Activated CD8-positive, alpha-beta memory T cell treated with anti-CD3 and anti-CD28 coated beads for 36 hours (primary cell): ENCODE measurements around the gene IFNA8. TPM values are rescaled to one million over a fixed set of nuclear protein-coding genes. Genes with fewer than 3 reads are reported as not detected.
"Not testable (repeated sequence)": the region's sequence is repeated elsewhere in the genome, so short reads cannot be mapped to it uniquely, and the experiment has no call there.

ENCODE experiments used
- CTCF ChIA-PET: fragments of 350-600 bp; sonication (Branson Sonifier 250); formaldehyde crosslinking; loops from one replicate; lab custom pipeline; 2021; ENCODE audit warnings: antibody characterized with exemption; lab: Charles Lee
- POLR2A ChIA-PET: fragments of 350-600 bp; sonication (Branson Sonifier 250); formaldehyde crosslinking; loops from one replicate; lab custom pipeline; 2021; ENCODE audit warnings: antibody characterized with exemption; lab: Charles Lee
- total RNA-seq, 2 experiments: library from RNA; stranded (reverse); gene quantifications; one replicate each; pipeline ENCODE4 v1.2.3, GENCODE V29; 2021

IFNA8 gene
- total RNA-seq, 2 experiments from 2014 or later: not detected

GRCh38 chr9:21415493-21416267 is 6.8 kb downstream of the IFNA8 start:
- CTCF ChIA-PET: no interaction called here
- POLR2A ChIA-PET: no interaction called here

GRCh38 chr9:21428235-21428634 is 19.3 kb downstream of the IFNA8 start:
- POLR2A ChIA-PET: no interaction called here
- CTCF ChIA-PET: no interaction called here

GRCh38 chr9:21429191-21429590 is 20.3 kb downstream of the IFNA8 start:
- POLR2A ChIA-PET: no interaction called here

GRCh38 chr9:21432672-21433425 is 23.9 kb downstream of the IFNA8 start:
- ChIA-PET CTCF (no interaction called here), POLR2A (no interaction called here)

More at GRCh38 chr9:21429191-21429590, 20.3 kb downstream of the IFNA8 start:
- CTCF ChIA-PET: no interaction called here

- POLR2A ChIA-PET: no interaction called here
- CTCF ChIA-PET: interaction anchor here (0.9 to 1.3 kb wide), 3 partner anchors 10 to 140 kb away, joined by 3 to 4 read pairs (median 3); no protein-coding TSS in a partner anchor
These were observed 25.5 kb downstream of the IFNA8 start for GRCh38 chr9:21434202-21435014.

GRCh38 chr9:21435015-21435383 is 26.1 kb downstream of the IFNA8 start:
- POLR2A ChIA-PET: not testable (repeated sequence)
- CTCF ChIA-PET: interaction anchor here (0.9 to 1.3 kb wide), 3 partner anchors 10 to 141 kb away, joined by 3 to 4 read pairs (median 3); no protein-coding TSS in a partner anchor

GRCh38 chr9:21440139-21440538 is 31.2 kb downstream of the IFNA8 start, which contains the start of gene IFNA1:
TSS of gene IFNA1 (plus strand) at chr9:21440439. CDS start at chr9:21440508, 69 bp downstream.
- ChIA-PET POLR2A (no interaction called here), CTCF (no interaction called here)

GRCh38 chr9:21443849-21444625 is 35.1 kb downstream of the IFNA8 start:
- POLR2A ChIA-PET: no interaction called here

GRCh38 chr9:21449312-21449711 is 40.4 kb downstream of the IFNA8 start:
- CTCF ChIA-PET, POLR2A ChIA-PET: not testable (repeated sequence)

More at GRCh38 chr9:21443849-21444625, 35.1 kb downstream of the IFNA8 start:
- CTCF ChIA-PET: no interaction called here

- ChIA-PET POLR2A (no interaction called here), CTCF (no interaction called here)
These were observed 41.9 kb downstream of the IFNA8 start for GRCh38 chr9:21450733-21451394.

- POLR2A ChIA-PET: no interaction called here
- CTCF ChIA-PET: no interaction called here
These were observed 43.8 kb downstream of the IFNA8 start for GRCh38 chr9:21452681-21453080.

- CTCF ChIA-PET: interaction anchor here (1.0 to 1.8 kb wide), 2 partner anchors 134 to 136 kb away, joined by 3 to 12 read pairs; no protein-coding TSS in a partner anchor
- POLR2A ChIA-PET: no interaction called here
These were observed 45.2 kb downstream of the IFNA8 start for GRCh38 chr9:21454149-21454548.

GRCh38 chr9:21455320-21455719 is 46.4 kb downstream of the IFNA8 start:
- ChIA-PET POLR2A (no interaction called here), CTCF (interaction anchor here (0.6 to 1.8 kb wide), 3 partner anchors 135 to 220 kb away, joined by 3 to 12 read pairs (median 3); no protein-coding TSS in a partner anchor)

Other genes with a start within 250 kb of the IFNA8 start
- gene IFNA21, start 242.5 kb upstream of the IFNA8 start, total RNA-seq: not detected
- gene IFNA4, start 221.5 kb upstream of the IFNA8 start, total RNA-seq: not detected
- gene IFNA7, start 206.9 kb upstream of the IFNA8 start, total RNA-seq: not detected
- not detected for gene IFNA10, start 202.0 kb upstream of the IFNA8 start, total RNA-seq
- not detected for gene IFNA16, start 191.8 kb upstream of the IFNA8 start, total RNA-seq
- gene IFNA17, start 180.9 kb upstream of the IFNA8 start, total RNA-seq: not detected
- gene IFNA14, start 169.1 kb upstream of the IFNA8 start, total RNA-seq: not detected
- gene IFNA5, start 103.8 kb upstream of the IFNA8 start, total RNA-seq: not detected
- gene KLHL9, start 73.7 kb upstream of the IFNA8 start, total RNA-seq: 10 to 100 TPM; 13.2 to 14.2 TPM
- not detected for gene IFNA6, start 58.2 kb upstream of the IFNA8 start, total RNA-seq
- gene IFNA13, start 41.1 kb upstream of the IFNA8 start, total RNA-seq: not detected
- gene IFNA2, start 23.7 kb upstream of the IFNA8 start, total RNA-seq: not detected
- not detected for gene IFNA1, start 31.3 kb downstream of the IFNA8 start, total RNA-seq
- gene IFNE, start 73.2 kb downstream of the IFNA8 start, total RNA-seq: not detected